ENCODE results near the gene DVL2.

Gene DVL2

GRCh38 chr17:7218166-7218565 lies 16.2 kb downstream of the DVL2 start:
- no peak for DNase-seq

- no peak for DNase-seq
Measured at GRCh38 chr17:7217113-7217987, 17.0 kb downstream of the DVL2 start.

- no peak for DNase-seq
Measured at GRCh38 chr17:7216242-7217112, 17.8 kb downstream of the DVL2 start.

- DNase-seq: no peak
Measured at GRCh38 chr17:7215652-7216180, 18.6 kb downstream of the DVL2 start.

- DNase-seq: no peak
Measured at GRCh38 chr17:7215136-7215638, 19.1 kb downstream of the DVL2 start.

GRCh38 chr17:7214300-7215135 lies 19.8 kb downstream of the DVL2 start:
- peak; percentile 99 for DNase-seq

- DNase-seq: peak; percentile 99
Measured at GRCh38 chr17:7213895-7214299, 20.4 kb downstream of the DVL2 start.

GRCh38 chr17:7211491-7212273 lies 22.6 kb downstream of the DVL2 start:
- DNase-seq: no peak

GRCh38 chr17:7208754-7209460 lies 25.4 kb downstream of the DVL2 start:
- DNase-seq: no peak

- no peak for DNase-seq
Measured at GRCh38 chr17:7208027-7208571, 26.2 kb downstream of the DVL2 start.

GRCh38 chr17:7207120-7208001 lies 27.0 kb downstream of the DVL2 start:
- no peak for DNase-seq

- no peak for DNase-seq
Measured at GRCh38 chr17:7205561-7205960, 28.8 kb downstream of the DVL2 start.

- peak; percentile 97 for DNase-seq
Measured at GRCh38 chr17:7204828-7205461, 29.4 kb downstream of the DVL2 start.

- DNase-seq: no peak
Measured at GRCh38 chr17:7204336-7204735, 30.0 kb downstream of the DVL2 start.

GRCh38 chr17:7203391-7203790 lies 30.9 kb downstream of the DVL2 start:
- DNase-seq: no peak

- DNase-seq: no peak
Measured at GRCh38 chr17:7196651-7197401, 37.5 kb downstream of the DVL2 start.

- no peak for DNase-seq
Measured at GRCh38 chr17:7195971-7196370, 38.3 kb downstream of the DVL2 start.

GRCh38 chr17:7192271-7192937 lies 41.9 kb downstream of the DVL2 start:
- no peak for DNase-seq

Measured in NCI-H748 treated with DMSO at 0.1 percent for 48 hours (cell line).